HUES64 (cell line): ENCODE data around the gene MSANTD2.
"Not testable (repeated sequence)": the region's sequence is repeated elsewhere in the genome, so short reads cannot be mapped to it uniquely, and the experiment has no call there.

Experiments
- H3K27ac ChIP-seq: 2 replicates; pipeline ENCODE4 v1.7.0; 2013; ENCODE audit warnings: low read depth, low read length, inconsistent platforms
- H3K27me3 ChIP-seq: 2 replicates; pipeline ENCODE4 v1.6.1; 2013; ENCODE audit warnings: mild to moderate bottlenecking, low read length; ENCODE audit not compliant: insufficient read depth
- H3K36me3 ChIP-seq: 2 replicates; pipeline ENCODE4 v1.6.1; 2013; ENCODE audit warnings: mild to moderate bottlenecking, low read length; ENCODE audit not compliant: insufficient read depth
- H3K4me1 ChIP-seq: 2 replicates; pipeline ENCODE4 v1.6.1; 2013; ENCODE audit warnings: mild to moderate bottlenecking, low read length, moderate library complexity; ENCODE audit not compliant: insufficient read depth
- H3K4me3 ChIP-seq: 2 replicates; pipeline ENCODE4 v1.5.1; 2013; ENCODE audit warnings: mild to moderate bottlenecking, low read length, moderate library complexity
- H3K9ac ChIP-seq: 2 replicates; pipeline ENCODE4 v1.6.1; 2013; ENCODE audit warnings: mild to moderate bottlenecking, low read depth, low read length
- H3K9me3 ChIP-seq: 2 replicates; pipeline ENCODE4 v1.6.1; 2013; ENCODE audit warnings: low read depth, low read length; ENCODE audit not compliant: insufficient read depth
- WGBS: fragments of 150-250, 120-280 bp; methylation state at CpG from one replicate; pipeline ENCODE4 v1.1.7; 2013; ENCODE audit warnings: missing lambda C conversion rate; 5-methylcytosine and 5-hydroxymethylcytosine counted together

The MSANTD2 gene

GRCh38 chr11:124798991-124799347 lies 1.2 kb downstream of the MSANTD2 start:
- 2% methylated on average over 8 of the region's 8 CpGs for WGBS
- peak overlapping the region; percentile 94 for H3K27ac ChIP-seq

GRCh38 chr11:124796312-124796711 lies 3.9 kb downstream of the MSANTD2 start:
- H3K9ac ChIP-seq, result no peak overlapping the region
- no peaks in the 10 kb centered on the region for H3K27me3 ChIP-seq
- whole genome bisulfite sequencing, result 87% methylated on average over 3 of the region's 3 CpGs
- H3K9me3 ChIP-seq, result no peaks in the 10 kb centered on the region
- peaks cover 50% of the 10 kb centered on the region for H3K4me1 ChIP-seq
- no peak overlapping the region for H3K27ac ChIP-seq
- H3K4me3 ChIP-seq, result no peak overlapping the region
- H3K36me3 ChIP-seq, result no peaks in the 10 kb centered on the region

More at GRCh38 chr11:124798991-124799347, 1.2 kb downstream of the MSANTD2 start:
- no peaks in the 10 kb centered on the region for H3K27me3 ChIP-seq
- peaks cover 29% of the 10 kb centered on the region for H3K4me1 ChIP-seq
- peak overlapping the region; percentile 93 for H3K9ac ChIP-seq
- no peaks in the 10 kb centered on the region for H3K9me3 ChIP-seq
- peak overlapping the region; percentile 68 for H3K4me3 ChIP-seq
- no peaks in the 10 kb centered on the region for H3K36me3 ChIP-seq

GRCh38 chr11:124793466-124794278 lies 6.5 kb downstream of the MSANTD2 start:
- Histone ChIP-seq H3K27ac (no peak overlapping the region), H3K9me3 (no peaks in the 10 kb centered on the region), H3K9ac (no peak overlapping the region), H3K4me3 (no peak overlapping the region), H3K4me1 (peaks cover 48% of the 10 kb centered on the region), H3K27me3 (no peaks in the 10 kb centered on the region), H3K36me3 (no peaks in the 10 kb centered on the region)
- WGBS, result 65% methylated on average over 2 of the region's 2 CpGs

GRCh38 chr11:124791626-124792341 lies 8.4 kb downstream of the MSANTD2 start:
- Histone ChIP-seq H3K4me3 (no peak overlapping the region), H3K27ac (no peak overlapping the region), H3K9ac (no peak overlapping the region), H3K4me1 (peaks cover 37% of the 10 kb centered on the region), H3K27me3 (no peaks in the 10 kb centered on the region), H3K36me3 (no peaks in the 10 kb centered on the region), H3K9me3 (no peaks in the 10 kb centered on the region)
- 91% methylated on average over 4 of the region's 4 CpGs for WGBS

GRCh38 chr11:124788521-124788920 lies 11.7 kb downstream of the MSANTD2 start:
- Histone ChIP-seq H3K27me3 (no peaks in the 10 kb centered on the region), H3K9me3 (no peaks in the 10 kb centered on the region), H3K27ac (no peak overlapping the region), H3K4me1 (peaks cover 29% of the 10 kb centered on the region), H3K36me3 (no peaks in the 10 kb centered on the region), H3K4me3 (no peak overlapping the region), H3K9ac (no peak overlapping the region)

GRCh38 chr11:124784051-124784450 lies 16.2 kb downstream of the MSANTD2 start:
- Histone ChIP-seq H3K4me1 (no peaks in the 10 kb centered on the region), H3K9me3 (no peaks in the 10 kb centered on the region), H3K36me3 (no peaks in the 10 kb centered on the region), H3K27me3 (no peaks in the 10 kb centered on the region), H3K27ac (no peak overlapping the region), H3K9ac (no peak overlapping the region), H3K4me3 (no peak overlapping the region)
- WGBS, result 97% methylated on average over 2 of the region's 2 CpGs

- Histone ChIP-seq H3K4me3 (no peak overlapping the region), H3K4me1 (no peaks in the 10 kb centered on the region), H3K9me3 (no peaks in the 10 kb centered on the region), H3K36me3 (no peaks in the 10 kb centered on the region; the same call in 1 of the 2 replicates), H3K27me3 (no peaks in the 10 kb centered on the region), H3K27ac (no peak overlapping the region), H3K9ac (no peak overlapping the region)
- 91% methylated on average over 4 of the region's 4 CpGs for WGBS
Observed at GRCh38 chr11:124783002-124783401, 17.2 kb downstream of the MSANTD2 start.

- no CpG with 5 or more reads among the region's 1 CpG for WGBS
- H3K36me3 ChIP-seq, result peaks cover 3% of the 10 kb centered on the region; the same call in 1 of the 2 replicates
- no peak overlapping the region for H3K9ac ChIP-seq
- H3K4me1 ChIP-seq, result no peaks in the 10 kb centered on the region
- no peaks in the 10 kb centered on the region for H3K27me3 ChIP-seq
- H3K9me3 ChIP-seq, result no peaks in the 10 kb centered on the region
- H3K4me3 ChIP-seq, result no peak overlapping the region
- no peak overlapping the region for H3K27ac ChIP-seq
Observed at GRCh38 chr11:124779568-124779967, 20.6 kb downstream of the MSANTD2 start.

GRCh38 chr11:124778281-124778680 lies 21.9 kb downstream of the MSANTD2 start:
- H3K27ac ChIP-seq, result no peak overlapping the region
- H3K4me3 ChIP-seq, result no peak overlapping the region
- H3K4me1 ChIP-seq, result no peaks in the 10 kb centered on the region
- H3K36me3 ChIP-seq, result peaks cover 15% of the 10 kb centered on the region; the same call in 1 of the 2 replicates
- H3K9me3 ChIP-seq, result no peaks in the 10 kb centered on the region
- WGBS, result 83% methylated on average over 2 of the region's 2 CpGs
- H3K27me3 ChIP-seq, result no peaks in the 10 kb centered on the region
- no peak overlapping the region for H3K9ac ChIP-seq

GRCh38 chr11:124776865-124777645 lies 23.2 kb downstream of the MSANTD2 start:
- no peak overlapping the region for H3K9ac ChIP-seq
- 95% methylated on average over 7 of the region's 7 CpGs for WGBS
- no peaks in the 10 kb centered on the region for H3K27me3 ChIP-seq
- no peaks in the 10 kb centered on the region for H3K9me3 ChIP-seq
- no peaks in the 10 kb centered on the region for H3K4me1 ChIP-seq
- no peak overlapping the region for H3K4me3 ChIP-seq
- peaks cover 26% of the 10 kb centered on the region for H3K36me3 ChIP-seq
- H3K27ac ChIP-seq, result no peak overlapping the region

GRCh38 chr11:124770959-124771358 lies 29.2 kb downstream of the MSANTD2 start:
- peaks cover 85% of the 10 kb centered on the region for H3K36me3 ChIP-seq
- H3K4me3 ChIP-seq, H3K27ac ChIP-seq, H3K9me3 ChIP-seq, H3K4me1 ChIP-seq, H3K27me3 ChIP-seq, H3K9ac ChIP-seq: not testable (repeated sequence)
- WGBS, result 94% methylated on average over 5 of the region's 6 CpGs
